HPDE6-E6E7 (cell line): ENCODE results near the gene RAMACL.

ENCODE experiments used
- DNase-seq: peaks from one replicate; pipeline ENCODE4 v3.0.0; 2011; ENCODE audit warnings: missing footprints; ENCODE audit errors: extremely low spot score

Gene RAMACL

DNA sequence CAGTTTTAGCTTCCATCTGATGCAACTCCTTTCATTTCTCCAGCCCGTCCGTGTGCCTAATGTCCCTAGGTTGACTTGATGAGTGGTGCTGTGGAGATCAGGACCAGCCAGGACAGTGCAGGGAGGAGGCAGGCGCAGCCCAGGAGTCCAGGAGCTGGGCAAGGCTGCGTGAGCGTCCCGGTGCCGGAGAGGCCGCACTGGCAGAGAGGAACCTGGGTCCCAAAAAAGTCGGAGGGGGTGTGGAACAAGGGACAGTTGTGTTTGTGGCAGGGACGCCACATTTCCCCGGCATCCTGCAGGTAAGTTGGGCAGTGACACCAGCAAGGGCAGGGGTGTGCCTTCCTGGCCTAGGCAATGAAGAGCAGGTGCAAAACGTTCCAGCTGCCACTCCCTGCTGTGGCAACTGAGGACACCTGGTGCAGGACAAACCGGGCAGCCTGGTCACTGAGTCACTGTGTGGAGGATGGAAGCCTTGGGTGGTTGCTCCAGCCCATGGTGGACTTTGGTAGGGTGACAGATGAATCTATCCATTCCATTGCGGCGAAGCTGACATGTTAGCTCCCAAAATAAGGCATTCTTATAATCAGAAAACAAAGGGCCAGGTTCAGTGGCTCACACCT is 53.2 kb downstream of the RAMACL start:
- DNase-seq = no peak
